DMS 273 (cell line): ENCODE measurements around the gene ATXN7L1.

Experiments
- DNase-seq: peaks from one replicate; lab custom pipeline; 2025; ENCODE audit not compliant: unreplicated experiment; lab: John Stamatoyannopoulos, UW

The ATXN7L1 gene, protein sequence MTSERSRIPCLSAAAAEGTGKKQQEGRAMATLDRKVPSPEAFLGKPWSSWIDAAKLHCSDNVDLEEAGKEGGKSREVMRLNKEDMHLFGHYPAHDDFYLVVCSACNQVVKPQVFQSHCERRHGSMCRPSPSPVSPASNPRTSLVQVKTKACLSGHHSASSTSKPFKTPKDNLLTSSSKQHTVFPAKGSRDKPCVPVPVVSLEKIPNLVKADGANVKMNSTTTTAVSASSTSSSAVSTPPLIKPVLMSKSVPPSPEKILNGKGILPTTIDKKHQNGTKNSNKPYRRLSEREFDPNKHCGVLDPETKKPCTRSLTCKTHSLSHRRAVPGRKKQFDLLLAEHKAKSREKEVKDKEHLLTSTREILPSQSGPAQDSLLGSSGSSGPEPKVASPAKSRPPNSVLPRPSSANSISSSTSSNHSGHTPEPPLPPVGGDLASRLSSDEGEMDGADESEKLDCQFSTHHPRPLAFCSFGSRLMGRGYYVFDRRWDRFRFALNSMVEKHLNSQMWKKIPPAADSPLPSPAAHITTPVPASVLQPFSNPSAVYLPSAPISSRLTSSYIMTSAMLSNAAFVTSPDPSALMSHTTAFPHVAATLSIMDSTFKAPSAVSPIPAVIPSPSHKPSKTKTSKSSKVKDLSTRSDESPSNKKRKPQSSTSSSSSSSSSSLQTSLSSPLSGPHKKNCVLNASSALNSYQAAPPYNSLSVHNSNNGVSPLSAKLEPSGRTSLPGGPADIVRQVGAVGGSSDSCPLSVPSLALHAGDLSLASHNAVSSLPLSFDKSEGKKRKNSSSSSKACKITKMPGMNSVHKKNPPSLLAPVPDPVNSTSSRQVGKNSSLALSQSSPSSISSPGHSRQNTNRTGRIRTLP

DNA sequence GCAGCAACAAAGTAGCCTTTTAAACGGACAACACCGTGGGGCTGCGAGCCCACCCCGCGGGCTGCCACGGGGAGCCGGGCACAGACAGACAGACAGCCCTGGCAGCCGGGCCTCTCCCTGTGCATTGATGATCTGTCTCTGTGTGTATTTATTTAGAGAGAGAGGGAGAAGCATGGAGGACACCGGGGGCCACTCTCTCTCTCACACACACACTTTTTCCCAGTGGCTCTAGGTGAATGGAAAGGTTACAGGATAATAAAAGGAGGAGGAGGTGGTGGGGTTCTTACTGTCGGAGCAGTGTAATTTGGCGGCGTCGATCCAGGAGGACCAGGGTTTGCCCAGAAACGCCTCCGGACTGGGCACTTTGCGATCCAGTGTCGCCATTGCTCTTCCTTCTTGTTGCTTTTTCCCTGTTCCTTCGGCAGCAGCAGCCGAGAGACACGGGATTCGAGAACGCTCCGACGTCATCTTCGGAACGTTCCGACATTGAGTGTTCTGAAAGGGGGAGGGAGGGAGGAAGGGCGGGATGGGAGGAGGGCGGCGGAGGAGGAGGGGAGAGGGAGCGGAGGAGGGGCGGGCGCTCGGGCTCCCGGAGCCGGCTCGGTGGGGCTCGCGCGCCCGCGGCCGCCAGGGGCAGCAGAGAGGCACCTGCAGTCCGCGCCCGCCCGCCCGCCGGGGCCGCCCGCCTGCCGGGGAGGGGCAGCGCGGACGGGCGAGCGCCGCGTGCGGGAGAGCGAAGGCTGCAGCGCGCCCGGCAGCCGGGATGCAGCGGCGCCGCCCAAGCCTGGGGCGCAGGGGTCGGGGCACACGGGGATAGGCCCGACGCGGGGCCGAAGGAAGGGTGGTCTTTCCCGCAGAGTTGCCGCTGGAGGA lies at the start of gene ATXN7L1:
Gene ATXN7L1, minus strand, starts transcription at position 509 of the 873 bp plus-strand sequence. Its CDS starts 41 bp downstream, at position 468.
- DNase-seq: peak; percentile 99

DNA sequence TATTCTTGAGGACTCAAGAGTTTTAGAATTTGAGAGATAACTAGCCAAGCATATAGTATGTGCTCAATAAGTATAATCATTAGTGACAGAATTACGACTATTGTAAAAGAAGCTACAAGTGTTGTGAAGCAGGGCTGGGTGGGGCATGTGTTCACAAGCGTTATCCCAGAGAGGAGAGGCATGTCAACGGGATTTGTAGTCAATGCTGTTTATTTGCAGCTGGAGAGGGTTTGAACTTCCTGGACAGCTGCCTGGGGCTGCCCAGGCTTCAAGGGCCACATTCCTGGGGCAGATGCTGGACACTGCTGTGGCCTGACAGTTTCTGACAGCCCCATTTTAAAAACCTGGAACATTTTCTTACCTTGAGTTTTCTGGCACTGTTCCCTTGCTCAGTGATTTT lies 49.7 kb upstream of the ATXN7L1 start:
- DNase-seq: no peak

DNA sequence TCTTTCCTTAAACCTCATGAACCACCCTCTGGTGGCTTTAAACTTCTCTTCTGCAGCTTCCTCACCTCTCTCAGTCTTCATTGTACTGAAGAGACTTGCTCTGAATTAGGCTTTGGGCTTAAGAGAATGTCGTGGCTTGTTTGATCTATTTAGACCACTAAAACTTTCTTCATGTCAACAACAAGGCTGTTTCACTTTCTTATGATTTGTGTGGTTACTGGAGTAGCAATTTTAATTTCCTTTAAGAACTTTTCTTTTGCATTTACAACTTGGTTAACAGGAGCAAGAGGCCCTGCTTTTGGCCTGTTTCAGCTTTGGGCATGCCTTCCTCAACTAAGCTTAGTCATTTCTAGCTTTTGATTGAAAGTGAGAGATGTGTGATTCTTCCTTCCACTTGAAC lies 48.5 kb upstream of the ATXN7L1 start:
- DNase-seq: no peak

DNA sequence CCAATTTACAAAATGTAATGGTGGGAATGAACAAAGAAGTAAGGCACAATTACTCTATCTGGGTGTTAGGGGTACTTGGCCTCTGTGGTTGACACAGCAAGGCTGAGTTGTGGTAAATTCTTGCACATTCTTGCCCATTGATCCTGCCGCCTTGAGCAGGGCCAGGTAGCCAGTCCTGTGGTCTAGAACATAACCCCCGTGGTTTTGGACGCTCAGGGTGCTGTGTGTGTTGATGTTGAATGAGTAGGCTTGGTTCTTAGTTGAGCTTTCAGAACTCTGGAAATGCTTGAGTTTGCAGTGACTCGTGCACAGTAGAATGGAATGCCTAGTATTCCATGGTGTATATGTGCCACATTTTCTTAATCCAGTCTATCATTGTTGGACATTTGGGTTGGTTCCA lies 44.4 kb upstream of the ATXN7L1 start:
- no peak for DNase-seq

DNA sequence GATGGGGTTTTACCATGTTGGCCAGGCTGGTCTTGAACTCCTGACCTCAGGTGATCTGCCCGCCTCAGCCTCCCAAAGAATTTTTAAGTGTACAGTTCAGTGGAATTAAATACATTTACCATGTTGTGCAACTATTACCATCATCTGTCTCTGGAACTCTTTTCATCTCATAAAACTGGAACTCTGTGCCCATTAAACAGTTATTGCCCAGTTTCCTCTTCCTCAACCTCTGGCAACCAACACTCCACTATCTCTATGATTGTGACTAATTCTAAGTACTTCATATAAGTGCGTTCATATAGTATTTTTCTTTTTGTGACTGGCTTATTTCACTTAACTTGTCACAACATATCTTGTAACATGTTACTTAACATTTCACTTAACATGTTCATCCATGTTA lies 41.3 kb upstream of the ATXN7L1 start:
- no peak for DNase-seq

DNA sequence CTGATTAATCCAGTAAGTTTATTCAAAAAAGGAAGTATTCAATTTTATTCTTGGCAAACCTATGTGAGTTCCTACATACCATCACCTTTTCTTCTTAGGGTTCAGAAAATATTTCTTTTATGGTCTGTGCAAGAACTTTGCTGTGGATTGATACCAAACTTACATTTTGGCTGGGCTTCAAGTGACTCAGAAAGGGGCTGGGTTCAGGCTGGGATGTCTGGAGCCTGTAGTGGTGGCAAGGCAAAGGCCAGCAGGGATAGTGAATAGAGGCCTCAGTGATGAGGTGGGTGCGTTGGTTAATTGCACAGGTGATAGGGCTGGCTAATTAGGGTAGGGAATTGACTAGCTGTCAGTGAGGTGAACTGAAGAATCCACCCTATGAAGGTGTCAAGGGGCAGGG lies 40.2 kb upstream of the ATXN7L1 start:
- no peak for DNase-seq

DNA sequence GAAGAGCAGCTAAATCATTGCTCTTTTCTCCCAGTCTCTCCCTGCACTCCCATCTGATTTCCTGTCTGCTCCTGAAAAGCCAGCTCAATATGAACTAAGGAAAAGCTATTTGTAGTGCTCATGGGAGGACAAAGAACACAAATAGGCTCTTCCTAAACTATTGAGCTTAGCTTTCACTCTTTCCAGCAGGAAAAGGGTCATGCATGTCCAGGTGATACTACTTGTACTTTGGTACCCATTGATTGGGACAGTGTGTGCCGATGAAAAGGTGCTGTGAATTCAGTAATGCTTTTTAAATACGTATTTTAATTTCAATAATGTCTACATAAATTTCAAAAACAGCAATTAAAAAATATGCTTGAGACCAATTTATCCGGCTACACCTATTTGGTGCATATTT lies 37.5 kb upstream of the ATXN7L1 start:
- no peak for DNase-seq

DNA sequence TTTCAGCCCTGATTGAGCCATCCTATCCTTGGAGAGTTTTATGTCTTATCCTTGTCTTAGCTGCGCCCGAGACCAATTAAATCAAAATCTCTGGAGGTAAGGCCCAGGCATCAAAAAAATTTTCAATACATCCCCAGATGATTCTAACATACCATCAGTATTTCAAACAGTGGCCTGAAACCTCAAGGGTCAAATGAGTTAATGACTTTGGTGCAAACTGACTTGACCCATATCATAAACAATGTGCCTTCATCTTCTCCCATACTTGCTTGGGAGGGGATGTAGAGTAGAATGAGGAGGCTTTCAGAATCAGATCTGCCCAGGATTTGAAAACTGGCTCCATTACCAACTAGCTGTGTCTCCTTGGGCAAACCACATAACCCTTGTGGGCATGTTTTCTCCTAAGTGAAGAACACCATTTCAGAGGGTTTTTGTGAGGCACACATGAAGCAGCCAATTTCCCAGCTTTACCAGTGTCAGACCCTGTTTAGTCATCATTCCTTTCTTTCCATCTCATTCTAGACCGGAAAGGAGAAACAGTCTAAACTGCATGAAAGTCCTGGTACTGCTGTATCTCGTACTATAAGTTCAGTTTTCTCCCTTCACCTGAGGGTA lies 35.7 kb upstream of the ATXN7L1 start:
- no peak for DNase-seq

DNA sequence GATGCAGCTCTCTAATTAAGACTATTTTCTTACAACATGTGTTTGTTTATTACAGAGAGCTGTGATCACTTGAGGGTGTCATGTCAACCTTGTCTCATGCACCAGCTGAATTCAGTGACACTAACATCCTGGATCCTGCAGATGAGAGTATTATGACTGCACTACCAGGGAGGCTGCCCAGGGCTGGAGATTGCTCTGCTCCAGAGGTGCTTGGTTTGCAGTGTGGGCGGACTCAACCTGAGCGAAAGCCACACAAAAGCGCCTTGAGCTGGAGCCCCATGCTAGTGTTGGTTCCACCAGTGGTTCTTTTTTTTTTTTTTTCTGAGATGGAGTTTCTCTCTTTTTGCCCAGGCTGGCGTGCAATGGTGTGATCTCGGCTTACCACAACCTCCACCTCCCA lies 33.8 kb upstream of the ATXN7L1 start:
- DNase-seq: no peak

DNA sequence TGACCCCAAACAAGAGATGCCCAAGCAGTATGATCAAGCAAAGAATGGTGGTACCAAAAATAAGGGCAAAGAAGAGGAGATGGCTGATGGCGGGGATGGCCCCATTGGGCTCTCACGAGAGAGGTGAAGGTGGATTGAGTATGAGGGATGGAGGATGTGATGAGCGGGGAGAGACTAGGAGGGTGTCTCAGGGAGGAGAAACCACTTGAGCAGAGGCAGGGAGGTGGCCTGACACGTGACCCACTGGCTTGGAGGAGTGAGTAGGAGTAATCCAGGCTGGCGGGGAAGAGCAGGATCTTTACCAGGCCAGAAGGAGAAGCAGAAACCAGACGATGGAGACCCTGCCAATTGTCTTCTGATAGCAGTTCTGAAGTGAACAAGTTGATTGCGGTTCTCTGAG lies 33.3 kb upstream of the ATXN7L1 start:
- DNase-seq: no peak

DNA sequence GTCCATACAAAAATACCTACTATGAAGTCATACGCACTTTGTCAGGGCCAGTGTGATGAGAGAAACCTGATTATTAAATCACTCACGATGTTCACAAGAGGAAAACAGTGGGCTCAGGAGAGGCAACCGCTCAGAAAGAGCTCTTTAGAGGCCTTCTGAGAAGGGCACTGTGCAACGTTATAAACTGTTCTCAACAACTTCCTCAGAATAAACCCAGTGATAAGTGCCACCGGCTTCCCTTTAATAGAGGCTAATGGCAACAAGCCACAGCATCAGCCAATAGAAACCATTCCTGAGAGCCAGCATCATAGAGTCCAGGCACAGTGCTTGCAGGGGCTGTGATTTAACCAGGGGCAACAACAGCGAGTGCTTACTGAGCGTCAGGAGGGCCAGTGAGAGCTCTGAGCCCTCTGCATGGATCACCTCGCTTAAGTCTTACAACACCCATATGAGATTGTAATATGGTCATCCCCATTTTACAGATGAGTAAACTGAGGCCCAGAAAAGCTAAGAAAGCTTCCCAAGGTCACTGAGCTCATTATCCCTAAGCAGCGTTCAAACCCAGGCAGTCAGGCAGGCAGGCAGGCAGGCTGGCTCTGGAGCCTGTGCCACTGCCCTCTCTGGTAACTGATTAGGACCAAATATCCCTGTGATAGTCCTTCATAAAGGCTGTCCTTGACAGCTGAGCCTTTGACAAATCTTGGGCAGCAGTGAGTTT lies 30.9 kb upstream of the ATXN7L1 start:
- DNase-seq: no peak

DNA sequence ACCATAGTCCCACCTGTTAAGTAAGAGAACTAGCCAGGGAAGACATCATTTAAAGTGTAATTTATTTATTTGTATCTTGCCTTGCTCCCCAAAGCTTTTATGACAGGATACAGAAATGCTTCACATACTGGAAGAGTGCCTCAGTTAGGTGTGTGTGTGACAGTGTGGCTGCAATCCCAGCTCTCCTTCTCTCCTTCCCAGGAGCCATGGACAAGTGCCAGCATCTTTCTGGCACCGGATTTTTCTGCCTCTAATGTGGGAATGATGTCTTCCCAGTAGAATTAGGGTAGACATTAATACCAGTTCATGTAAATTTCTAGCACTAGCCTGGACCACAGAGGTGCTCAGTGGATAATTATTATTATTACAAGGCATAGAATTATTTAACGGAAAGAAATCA lies 30.3 kb upstream of the ATXN7L1 start:
- peak; percentile 48 for DNase-seq

DNA sequence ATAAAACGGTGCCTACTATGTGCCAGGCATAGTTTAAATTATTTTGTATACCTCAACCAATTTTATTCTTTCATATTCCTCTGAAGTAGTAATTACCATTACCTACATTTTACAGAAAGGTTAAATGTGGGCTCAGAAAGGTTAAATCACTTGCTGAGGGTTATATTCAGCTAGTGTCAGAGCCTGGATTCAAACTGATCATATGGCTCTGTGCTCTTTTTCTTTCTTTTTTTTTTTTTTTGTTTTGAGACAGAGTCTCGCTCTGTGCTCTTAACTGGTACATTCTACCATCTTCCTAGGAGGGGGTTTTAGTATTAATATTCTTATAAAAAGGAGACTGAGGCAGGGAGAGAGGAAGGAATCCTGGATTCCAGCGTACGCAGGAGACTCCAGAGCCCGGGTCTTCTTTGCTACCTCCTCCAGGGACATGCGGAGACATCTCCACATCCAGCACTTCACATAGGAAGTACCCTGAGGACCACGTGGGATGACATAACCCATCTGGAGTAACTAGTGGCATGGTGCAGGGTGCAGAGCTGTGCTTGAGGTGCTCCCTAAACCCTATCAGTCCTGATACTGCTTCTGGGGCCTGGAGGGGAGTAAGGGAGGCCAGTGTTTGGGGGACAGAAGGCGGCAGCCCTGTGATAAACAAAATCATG lies 29.6 kb upstream of the ATXN7L1 start:
- DNase-seq: peak; percentile 35

DNA sequence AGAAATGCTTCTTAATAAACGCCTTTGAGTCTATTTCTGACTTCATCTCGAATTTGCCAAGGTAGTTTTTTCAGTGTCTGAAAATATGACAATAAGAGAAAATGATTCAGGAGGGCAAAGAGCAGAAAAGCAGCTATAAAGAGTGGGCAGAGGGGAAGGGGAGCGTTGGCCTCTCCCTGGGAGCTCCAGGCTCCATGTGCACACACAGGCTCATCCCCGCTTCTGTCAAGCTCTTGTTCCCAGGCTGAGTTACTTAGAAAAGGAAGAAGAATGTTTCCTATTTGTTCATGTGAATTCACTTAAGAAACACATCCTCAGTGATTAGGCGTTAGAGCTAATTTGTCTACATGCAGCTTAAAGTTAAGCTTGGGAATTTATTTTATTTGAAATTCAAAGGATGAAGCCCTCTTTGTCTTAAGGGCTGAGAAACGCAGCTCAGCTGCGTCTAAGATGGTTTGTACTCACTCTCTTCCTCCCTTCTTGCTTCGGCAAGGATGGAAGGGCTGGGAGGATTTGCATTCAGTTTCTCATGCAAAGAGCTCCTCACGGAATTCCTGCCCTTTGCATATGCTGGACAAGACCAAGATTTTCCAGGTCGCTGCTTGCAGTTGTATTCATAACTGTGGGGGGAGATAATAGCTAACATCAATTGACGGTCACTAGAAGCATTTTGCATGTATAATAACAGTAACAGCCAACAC lies 29.0 kb upstream of the ATXN7L1 start:
- no peak for DNase-seq

DNA sequence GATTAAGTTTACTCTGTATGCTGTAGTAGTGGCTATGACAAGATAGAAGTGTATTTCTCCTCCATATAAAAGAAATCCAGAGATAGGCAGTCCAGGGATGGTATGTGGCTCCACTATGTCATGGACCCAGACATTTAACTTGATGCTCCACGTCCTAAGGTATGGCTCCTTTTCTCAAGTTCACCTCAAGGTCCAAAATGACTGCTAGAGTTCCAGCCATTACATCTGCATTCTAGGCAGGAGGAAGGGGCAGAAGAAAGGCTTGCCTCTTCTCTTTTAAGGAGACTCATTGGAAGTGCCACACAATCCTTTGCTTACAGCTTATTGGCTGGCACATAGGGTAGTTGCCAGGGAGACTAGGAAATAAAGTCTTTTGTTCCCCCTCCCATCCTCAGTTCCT lies 27.7 kb upstream of the ATXN7L1 start:
- DNase-seq: peak; percentile 38

DNA sequence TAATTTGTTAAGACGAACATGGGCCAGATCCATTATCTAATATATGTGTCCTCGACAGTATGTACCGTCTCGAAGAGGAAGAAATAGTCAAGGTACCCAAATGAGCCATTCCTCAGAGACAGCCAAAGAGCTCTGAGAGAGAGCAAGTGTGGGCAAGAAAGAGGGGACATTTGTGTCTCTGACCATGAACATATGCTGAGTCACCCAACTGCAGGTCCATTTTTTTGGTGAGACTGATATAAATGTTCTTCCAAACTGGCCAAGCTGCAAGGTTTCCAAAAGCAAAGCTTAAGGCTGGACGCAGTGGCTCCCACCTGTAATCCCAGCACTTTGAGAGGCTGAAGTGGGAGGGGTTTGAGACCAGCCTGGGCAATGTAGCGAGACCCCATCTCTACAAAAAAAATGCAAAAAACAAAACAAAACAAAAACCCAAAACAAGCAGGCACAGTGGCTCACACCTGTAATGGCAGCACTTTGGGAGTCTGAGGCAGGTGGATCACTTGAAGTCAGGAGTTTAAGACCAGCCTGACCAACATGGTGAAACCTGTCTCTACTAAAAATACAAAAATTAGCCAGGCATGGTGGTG lies 26.0 kb upstream of the ATXN7L1 start:
- no peak for DNase-seq

DNA sequence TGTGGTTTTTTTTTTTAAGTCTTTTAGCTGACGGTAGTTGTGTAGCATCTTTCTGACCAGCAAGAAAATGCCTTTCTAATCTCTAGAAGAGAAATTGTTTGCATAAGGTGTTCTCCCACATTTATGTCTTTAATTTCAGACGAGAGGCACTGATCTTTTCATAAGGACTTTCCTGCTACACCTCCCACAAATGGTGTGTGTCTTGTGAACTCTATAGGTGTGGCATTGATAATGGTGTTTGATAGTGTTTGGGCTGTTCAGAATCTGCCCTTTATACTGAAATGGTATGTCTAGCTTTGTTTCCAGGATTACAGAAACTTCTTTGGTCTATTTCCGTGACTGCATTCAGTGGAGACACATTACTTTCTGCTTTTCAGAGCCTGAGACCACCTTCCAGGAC lies 21.6 kb upstream of the ATXN7L1 start:
- DNase-seq: no peak

DNA sequence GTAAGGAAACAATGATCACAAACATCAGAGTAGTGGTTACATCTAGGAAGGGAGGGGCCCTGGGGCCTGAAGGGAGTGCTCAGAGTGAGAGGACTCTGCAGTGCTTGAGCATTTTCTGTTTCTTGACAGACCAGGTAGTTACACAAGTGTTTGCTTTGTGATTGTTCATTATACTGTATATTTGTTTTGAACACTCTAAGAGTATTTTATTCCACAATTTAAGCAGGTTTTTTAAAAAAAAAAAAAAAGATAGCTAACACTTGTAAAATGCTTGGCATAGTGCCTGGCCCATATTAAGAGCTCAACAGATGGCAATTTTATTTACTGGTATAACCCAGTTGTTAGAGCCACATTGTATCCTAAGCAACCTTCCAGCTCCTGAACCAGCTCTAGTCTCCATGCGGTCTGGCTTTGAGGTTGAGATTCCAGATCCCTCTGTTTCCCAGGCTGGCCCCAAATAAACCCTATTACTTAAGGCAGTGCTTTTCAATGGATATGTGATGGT lies 20.1 kb upstream of the ATXN7L1 start:
- DNase-seq: peak; percentile 96
